Measurements from ENCODE around the gene LMAN1L.
A peak's percentile ranks its signal among the peaks of the same experiment; 100 is the strongest.

LMAN1L gene

DNA sequence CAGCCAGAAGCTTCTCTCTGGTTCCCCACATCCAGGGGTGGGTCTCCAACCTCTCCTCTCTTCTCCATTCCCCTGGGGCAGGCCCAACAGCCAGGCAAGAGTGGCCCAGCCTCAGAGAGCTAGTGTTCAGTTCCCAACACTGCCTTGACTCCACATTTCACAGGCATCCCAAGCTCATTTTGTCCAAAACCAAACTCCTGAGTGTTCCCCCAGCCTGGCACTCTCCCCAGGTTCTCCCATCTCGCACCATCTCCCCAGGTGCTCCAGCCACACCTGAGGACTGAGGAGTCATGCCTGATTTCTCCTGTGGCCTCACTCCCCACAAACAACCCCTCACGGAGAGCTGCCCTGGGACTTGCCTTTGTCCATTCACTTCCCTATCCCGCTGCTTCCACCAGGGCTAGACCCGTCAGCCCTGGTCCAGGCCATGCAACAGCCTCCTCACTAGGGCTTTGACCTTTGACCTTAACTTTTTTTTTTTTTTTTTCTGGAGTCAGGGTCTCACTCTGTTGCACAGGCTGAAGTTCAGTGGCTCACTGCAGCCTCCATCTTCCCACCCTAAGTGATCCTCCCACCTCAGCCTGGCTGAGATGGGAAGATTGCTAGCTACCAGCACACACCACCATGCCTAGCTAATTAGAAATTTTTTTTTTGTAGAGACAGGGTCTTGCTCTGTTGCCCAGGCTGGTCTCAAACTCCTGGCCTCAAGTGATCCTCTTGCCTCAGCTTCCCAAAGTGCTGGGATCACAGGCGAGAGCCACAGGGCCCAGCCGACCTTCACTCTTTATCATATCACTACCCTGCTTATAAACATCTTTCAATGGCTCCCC lies 34.7 kb upstream of the LMAN1L start:
- Histone ChIP-seq H4K20me1 (ENCODE audit: insufficient read depth, low read length) (no peaks in the 10 kb centered on the region), H3K36me3 (replicated peaks; ENCODE audit: low read depth, low read length) (peaks cover 15% of the 10 kb centered on the region), H3K27ac (ENCODE audit: low read length) (peak overlapping the region; percentile 97), H3K79me2 (ENCODE audit: low read length) (peaks cover 82% of the 10 kb centered on the region), H3K9me3 (ENCODE audit: insufficient read depth, low read length) (no peaks in the 10 kb centered on the region), H2AFZ (ENCODE audit: low read depth, low read length) (no peak overlapping the region), H3K9ac (ENCODE audit: low read length) (peak overlapping the region; percentile 84), H3K4me1 (ENCODE audit: low read length) (peaks cover 83% of the 10 kb centered on the region), H3K4me3 (ENCODE audit: low read length) (peak overlapping the region; percentile 24), H3K4me2 (ENCODE audit: low read length) (peak overlapping the region; percentile 62), H3K27me3 (ENCODE audit: low read depth, low read length) (no peaks in the 10 kb centered on the region)
- TF ChIP-seq, protein P1, sequence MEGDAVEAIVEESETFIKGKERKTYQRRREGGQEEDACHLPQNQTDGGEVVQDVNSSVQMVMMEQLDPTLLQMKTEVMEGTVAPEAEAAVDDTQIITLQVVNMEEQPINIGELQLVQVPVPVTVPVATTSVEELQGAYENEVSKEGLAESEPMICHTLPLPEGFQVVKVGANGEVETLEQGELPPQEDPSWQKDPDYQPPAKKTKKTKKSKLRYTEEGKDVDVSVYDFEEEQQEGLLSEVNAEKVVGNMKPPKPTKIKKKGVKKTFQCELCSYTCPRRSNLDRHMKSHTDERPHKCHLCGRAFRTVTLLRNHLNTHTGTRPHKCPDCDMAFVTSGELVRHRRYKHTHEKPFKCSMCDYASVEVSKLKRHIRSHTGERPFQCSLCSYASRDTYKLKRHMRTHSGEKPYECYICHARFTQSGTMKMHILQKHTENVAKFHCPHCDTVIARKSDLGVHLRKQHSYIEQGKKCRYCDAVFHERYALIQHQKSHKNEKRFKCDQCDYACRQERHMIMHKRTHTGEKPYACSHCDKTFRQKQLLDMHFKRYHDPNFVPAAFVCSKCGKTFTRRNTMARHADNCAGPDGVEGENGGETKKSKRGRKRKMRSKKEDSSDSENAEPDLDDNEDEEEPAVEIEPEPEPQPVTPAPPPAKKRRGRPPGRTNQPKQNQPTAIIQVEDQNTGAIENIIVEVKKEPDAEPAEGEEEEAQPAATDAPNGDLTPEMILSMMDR (IDR thresholded peaks at IDR 0.05; ENCODE audit: low read depth, low read length), result no peak
- no peak for TF ChIP-seq EZH2phosphoT487 (IDR thresholded peaks at IDR 0.05; ENCODE audit: low read depth)

DNA sequence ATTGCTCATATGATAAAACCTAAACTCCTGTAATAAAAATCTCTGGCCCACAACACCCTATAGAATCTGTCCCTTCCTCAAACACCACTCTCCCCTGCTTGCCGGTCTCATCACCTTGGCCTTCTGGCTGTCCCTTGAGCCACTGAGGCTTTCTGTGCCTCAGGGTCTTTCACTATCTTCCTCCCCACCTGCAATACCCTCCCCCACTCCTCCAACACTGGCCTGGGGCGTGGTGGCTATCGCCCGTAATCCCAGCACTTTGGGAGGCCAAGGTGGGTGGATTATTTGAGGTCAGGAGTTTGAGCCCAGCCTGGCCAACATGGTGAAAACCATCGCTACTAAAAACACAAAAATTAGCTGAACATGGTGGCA lies 34.0 kb upstream of the LMAN1L start:
- Histone ChIP-seq H3K4me3 (ENCODE audit: low read length) (no peak overlapping the region), H3K36me3 (replicated peaks; ENCODE audit: low read depth, low read length) (peaks cover 21% of the 10 kb centered on the region), H2AFZ (ENCODE audit: low read depth, low read length) (no peak overlapping the region), H4K20me1 (ENCODE audit: insufficient read depth, low read length) (no peaks in the 10 kb centered on the region), H3K27me3 (ENCODE audit: low read depth, low read length) (no peaks in the 10 kb centered on the region), H3K9me3 (ENCODE audit: insufficient read depth, low read length) (no peaks in the 10 kb centered on the region), H3K79me2 (ENCODE audit: low read length) (peaks cover 82% of the 10 kb centered on the region), H3K4me2 (ENCODE audit: low read length) (peak overlapping the region; percentile 62), H3K27ac (ENCODE audit: low read length) (peak overlapping the region; percentile 97), H3K4me1 (ENCODE audit: low read length) (peaks cover 81% of the 10 kb centered on the region), H3K9ac (ENCODE audit: low read length) (peak overlapping the region; percentile 84)
- no peak for TF ChIP-seq EZH2phosphoT487 (IDR thresholded peaks at IDR 0.05; ENCODE audit: low read depth)
- TF ChIP-seq, protein P1 (IDR thresholded peaks at IDR 0.05; ENCODE audit: low read depth, low read length), result no peak

DNA sequence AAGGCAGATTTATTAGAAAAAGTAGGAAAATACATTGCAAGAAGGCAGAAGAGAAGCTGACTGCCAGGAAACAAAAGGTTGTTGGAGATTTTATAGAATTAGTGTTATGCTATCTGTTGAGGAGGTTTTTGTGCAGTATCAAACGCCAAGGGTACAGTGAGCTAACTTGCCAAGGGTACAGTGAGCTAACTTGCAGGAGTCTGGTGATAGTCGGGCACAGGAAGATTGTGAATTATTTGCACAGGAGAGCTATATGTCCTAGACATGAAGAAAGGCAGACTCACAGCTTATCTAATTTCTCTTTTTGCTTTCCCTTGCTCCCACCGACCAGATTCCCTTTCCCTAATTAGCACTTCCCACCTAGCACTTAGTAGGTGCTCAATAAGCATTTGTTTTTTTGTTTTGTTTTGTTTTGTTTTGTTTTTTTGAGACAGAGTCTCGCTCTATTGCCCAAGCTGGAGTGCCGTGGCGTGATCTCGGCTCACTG lies 33.4 kb upstream of the LMAN1L start:
- peak overlapping the region; percentile 62; the same call in 1 of the 2 replicates for H3K4me2 ChIP-seq (ENCODE audit: low read length)

More for the DNA sequence above, 33.4 kb upstream of the LMAN1L start:
- peak overlapping the region; percentile 84; the same call in 1 of the 2 replicates for H3K9ac ChIP-seq (ENCODE audit: low read length)
- H4K20me1 ChIP-seq (ENCODE audit: insufficient read depth, low read length), result no peaks in the 10 kb centered on the region
- peaks cover 26% of the 10 kb centered on the region for H3K36me3 ChIP-seq (replicated peaks; ENCODE audit: low read depth, low read length)
- no peak overlapping the region for H2AFZ ChIP-seq (ENCODE audit: low read depth, low read length)
- H3K4me3 ChIP-seq (ENCODE audit: low read length), result no peak overlapping the region
- H3K27me3 ChIP-seq (ENCODE audit: low read depth, low read length), result no peaks in the 10 kb centered on the region
- TF ChIP-seq, protein P1 (IDR thresholded peaks at IDR 0.05; ENCODE audit: low read depth, low read length), result no peak
- TF ChIP-seq EZH2phosphoT487 (IDR thresholded peaks at IDR 0.05; ENCODE audit: low read depth), result no peak
- peaks cover 81% of the 10 kb centered on the region for H3K4me1 ChIP-seq (ENCODE audit: low read length)
- peaks cover 83% of the 10 kb centered on the region for H3K79me2 ChIP-seq (ENCODE audit: low read length)
- H3K27ac ChIP-seq (ENCODE audit: low read length), result peak overlapping the region; percentile 97
- no peaks in the 10 kb centered on the region for H3K9me3 ChIP-seq (ENCODE audit: insufficient read depth, low read length)

Measured in OCI-LY3 (cell line).